IMR-90 (cell line): ENCODE data around the gene ZNF212. TPM values are rescaled to one million over a fixed set of nuclear protein-coding genes. Genes with fewer than 3 reads are reported as not detected.

Source experiments
- ATAC-seq: fragments of 200-7000 bp; cut with Tn5 transposase; 2 replicates; pipeline ENCODE4 v1.9.1; 2020; ENCODE audit warnings: low read depth, mild to moderate bottlenecking, moderate library complexity
- BruUV-seq: library from RNA; stranded (reverse); fragments of 400-500 nt; replicated peaks from 2 replicates; lab custom pipeline; 2021; lab: Mats Ljungman, UMichigan
- CTCF ChIA-PET: fragments of 300-600 bp; formaldehyde crosslinking; extraction: SDS; loops from one replicate; lab custom pipeline; 2021; ENCODE audit warnings: antibody characterized with exemption; lab: Yijun Ruan, JAX
- POLR2A ChIA-PET: fragments of 300-600 bp; sonication (Branson Sonifier 250); formaldehyde crosslinking; loops from one replicate; lab custom pipeline; 2022; ENCODE audit warnings: antibody characterized with exemption; ENCODE audit not compliant: unreplicated experiment; lab: Charles Lee
- DNase-seq: peaks from one replicate; pipeline ENCODE4 v3.0.0; 2013
- H2AFZ ChIP-seq: replicated peaks from 2 replicates; pipeline ENCODE3; 2013; ENCODE audit warnings: low read length, mild to moderate bottlenecking; ENCODE audit not compliant: poor library complexity
- H2AK5ac ChIP-seq: 2 replicates; pipeline ENCODE4 v1.6.1; 2013; ENCODE audit warnings: low read depth, low read length, inconsistent platforms
- H2AK9ac ChIP-seq: replicated peaks from 2 replicates; pipeline ENCODE3; 2013; ENCODE audit warnings: mild to moderate bottlenecking, low read depth, low read length, moderate library complexity; ENCODE audit not compliant: poor library complexity
- H2BK120ac ChIP-seq: 2 replicates; pipeline ENCODE4 v1.6.1; 2013; ENCODE audit warnings: low read depth, low read length, inconsistent platforms
- H2BK15ac ChIP-seq: 3 replicates; pipeline ENCODE4 v1.6.1; 2013; ENCODE audit warnings: low read depth, low read length, inconsistent platforms
- H2BK20ac ChIP-seq: 2 replicates; pipeline ENCODE4 v1.6.1; 2013; ENCODE audit warnings: low read depth, mild to moderate bottlenecking, inconsistent platforms, low read length, moderate library complexity
- H2BK5ac ChIP-seq: 2 replicates; pipeline ENCODE4 v1.6.1; 2013; ENCODE audit warnings: mild to moderate bottlenecking, low read depth, low read length, inconsistent platforms; ENCODE audit not compliant: poor library complexity, severe bottlenecking
- H3K14ac ChIP-seq: replicated peaks from 2 replicates; pipeline ENCODE4 v1.6.1; 2013; ENCODE audit warnings: low read depth, low read length, inconsistent platforms
- H3K18ac ChIP-seq: 2 replicates; pipeline ENCODE4 v1.6.1; 2013; ENCODE audit warnings: low read depth, low read length, control low read depth
- H3K23ac ChIP-seq: 2 replicates; pipeline ENCODE4 v1.6.1; 2013; ENCODE audit warnings: low read depth, low read length, inconsistent platforms
- H3K27ac ChIP-seq: 2 replicates; pipeline ENCODE4 v1.5.1; 2013; ENCODE audit warnings: mild to moderate bottlenecking, control low read depth, low read length; ENCODE audit not compliant: insufficient read depth
- H3K27me3 ChIP-seq: 2 replicates; pipeline ENCODE4 v1.6.1; 2013; ENCODE audit warnings: low read length; ENCODE audit not compliant: control insufficient read depth, insufficient read depth
- H3K36me3 ChIP-seq: 2 replicates; pipeline ENCODE4 v1.6.1; 2013; ENCODE audit warnings: low read length, mixed read lengths; ENCODE audit not compliant: control insufficient read depth, insufficient read depth
- H3K4ac ChIP-seq: 2 replicates; pipeline ENCODE4 v1.6.1; 2013; ENCODE audit warnings: low read depth, low read length, inconsistent platforms
- H3K4me1 ChIP-seq: 2 replicates; pipeline ENCODE4 v1.6.1; 2013; ENCODE audit warnings: low read length, mixed read lengths; ENCODE audit not compliant: control insufficient read depth, insufficient read depth
- H3K4me2 ChIP-seq: 2 replicates; pipeline ENCODE4 v1.6.1; 2013; ENCODE audit warnings: low read depth, mild to moderate bottlenecking, control low read depth, low read length, moderate library complexity
- H3K4me3 ChIP-seq: 2 replicates; pipeline ENCODE4 v1.5.1; 2013; ENCODE audit warnings: low read depth, mild to moderate bottlenecking, control low read depth, low read length, moderate library complexity; ENCODE audit not compliant: insufficient read depth
- H3K56ac ChIP-seq: 2 replicates; pipeline ENCODE4 v1.6.1; 2013; ENCODE audit warnings: low read length, inconsistent platforms; ENCODE audit not compliant: insufficient read depth; ENCODE audit errors: extremely low read depth
- H3K79me1 ChIP-seq, 2 experiments: 2 replicates each; pipeline ENCODE4 v1.6.1; 2013; ENCODE audit warnings: low read length in 2 of 2, inconsistent platforms in 1 of 2, low read depth in 1 of 2
- H3K9ac ChIP-seq: 2 replicates; pipeline ENCODE4 v1.6.1; 2013; ENCODE audit warnings: low read depth, low read length, control low read depth
- H3K9me1 ChIP-seq: 2 replicates; pipeline ENCODE4 v1.6.1; 2013; ENCODE audit warnings: low read length, inconsistent platforms; ENCODE audit not compliant: insufficient read depth
- H3K9me3 ChIP-seq: 2 replicates; pipeline ENCODE4 v1.6.1; 2013; ENCODE audit warnings: low read length; ENCODE audit not compliant: control insufficient read depth, insufficient read depth
- H4K20me1 ChIP-seq: 2 replicates; pipeline ENCODE4 v1.6.1; 2013; ENCODE audit warnings: low read length, inconsistent platforms; ENCODE audit not compliant: insufficient read depth
- H4K5ac ChIP-seq: 2 replicates; pipeline ENCODE4 v1.6.1; 2013; ENCODE audit warnings: mild to moderate bottlenecking, low read depth, low read length, control low read depth
- H4K8ac ChIP-seq, 2 experiments: 2 replicates each; pipeline ENCODE4 v1.6.1; 2013; ENCODE audit warnings: low read depth in 2 of 2, low read length in 2 of 2, control low read depth in 1 of 2, inconsistent platforms in 1 of 2
- H4K91ac ChIP-seq: 2 replicates; pipeline ENCODE4 v1.6.1; 2013; ENCODE audit warnings: low read depth, low read length, inconsistent platforms; ENCODE audit not compliant: insufficient read depth
- BHLHE40 ChIP-seq: fragments of 150-350 bp; IDR thresholded peaks from 2 replicates; pipeline ENCODE4 v1.6.1; 2016; ENCODE audit warnings: mild to moderate bottlenecking, low read depth, low read length
- MAZ ChIP-seq: IDR thresholded peaks from 2 replicates; pipeline ENCODE4 v1.6.1; 2012; ENCODE audit warnings: low read depth, mild to moderate bottlenecking, low read length, improper control_type of control experiment, moderate library complexity, borderline replicate concordance
- NFE2L2 ChIP-seq: fragments of 150-350 bp; IDR thresholded peaks from 2 replicates; pipeline ENCODE4 v1.6.1; 2016; ENCODE audit warnings: low read depth, mild to moderate bottlenecking, low read length
- SMC3 ChIP-seq: fragments of 150-350 bp; IDR thresholded peaks from 2 replicates; pipeline ENCODE4 v1.6.1; 2016; ENCODE audit warnings: low read depth, mild to moderate bottlenecking, antibody characterized with exemption, low read length, moderate library complexity
- WGBS, 2 experiments: methylation state at CpG; one replicate each; pipeline versions ENCODE4 v1.1.5 to v1.1.7; 2013; ENCODE audit warnings: missing lambda C conversion rate in 2 of 2; ENCODE audit not compliant: insufficient read length in 1 of 2; ENCODE audit errors: extremely low coverage in 2 of 2; 5-methylcytosine and 5-hydroxymethylcytosine counted together
- dilution Hi-C: fragments of 300-500 bp; cut with HindIII; formaldehyde crosslinking; loops from one replicate; pipeline ENCODE4 v1.14.3; 2018; ENCODE audit warnings: low sequenced_read_pairs; ENCODE audit not compliant: unreplicated experiment
- in situ Hi-C: fragments of 300-500 bp; cut with MboI; formaldehyde crosslinking; loops from 3 replicates; pipeline ENCODE4 v1.14.3; 2019; ENCODE audit warnings: low sequenced_read_pairs, inconsistent platforms, mixed read lengths
- intact Hi-C: fragments of 100-400 bp; cut with micrococcal nuclease; formaldehyde crosslinking; loops from 2 replicates; pipeline ENCODE4 v1.10.0; 2022
- microRNA-seq, 2 experiments: library from miRNA; stranded (forward) in 1 of 2; unstranded in 1 of 2; fragments of 10-50 nt in 1 of 2; fragments of <30 nt in 1 of 2; gene quantifications in 1 of 2; microRNA quantifications in 1 of 2; one replicate each; pipeline versions ENCODE3 to v1.1.0; 2013 to 2020; ENCODE audit not compliant: insufficient read depth in 1 of 2, insufficient read length in 1 of 2, unreplicated experiment in 1 of 2
- polyA plus RNA-seq, 3 experiments: library from polyadenylated mRNA; depleted of rRNA; stranded (reverse); fragments of >200 nt; gene quantifications; 2 replicates each; pipeline ENCODE4 v1.2.3, GENCODE V29; 2012; ENCODE audit warnings: low replicate concordance in 1 of 3
- small RNA-seq, 5 experiments: library from RNA; depleted of rRNA; stranded (forward); fragments of <200 nt; gene quantifications; one replicate each; pipeline ENCODE3, GENCODE V24; 2012
- total RNA-seq: library from RNA; depleted of rRNA; stranded (reverse); fragments of >200 nt; gene quantifications from 2 replicates; pipeline ENCODE4 v1.2.3, GENCODE V29; 2012; rRNA removed
- TF ChIP-seq, protein P1 (sequence below): fragments of 150-350 bp; IDR thresholded peaks from 2 replicates; pipeline ENCODE4 v1.6.1; 2017; ENCODE audit warnings: mild to moderate bottlenecking, antibody characterized with exemption, low read length, low read depth

ZNF212 gene
- total and polyA plus RNA-seq, 2 of the 4 experiments (the other 2 are of a cell fraction) = 3.8 to 5.1 TPM

DNA sequence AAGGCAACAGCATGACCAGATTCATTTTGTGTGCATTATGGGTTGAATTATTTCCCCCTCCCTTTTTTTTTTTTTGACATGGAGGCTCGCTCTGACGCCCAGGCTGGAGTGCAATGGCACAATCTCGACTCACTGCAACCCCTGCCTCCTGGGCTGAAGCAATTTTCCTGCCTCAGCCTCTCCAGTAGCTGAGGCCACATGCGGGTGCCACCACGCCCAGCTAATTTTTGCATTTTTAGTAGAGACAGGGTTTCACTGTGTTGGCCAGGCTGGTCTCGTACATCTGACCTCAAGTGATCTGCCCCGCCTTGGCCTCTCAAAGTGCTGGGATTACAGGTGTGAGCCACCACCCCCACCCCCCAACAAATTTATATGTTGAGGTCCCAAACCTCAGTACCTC is 64.6 kb downstream of the ZNF212 start:
- H3K18ac ChIP-seq = no peak overlapping the region
- H3K56ac ChIP-seq = no peak overlapping the region
- H4K20me1 ChIP-seq = no peaks in the 10 kb centered on the region
- H2AFZ ChIP-seq = no peak overlapping the region
- no peak overlapping the region for H2AK5ac ChIP-seq
- no peak for ATAC-seq
- H3K9me3 ChIP-seq = no peaks in the 10 kb centered on the region
- ChIA-PET CTCF (no interaction called here), POLR2A (no interaction called here)
- H3K23ac ChIP-seq = no peak overlapping the region
- WGBS, 2 experiments = no CpG with 5 or more reads among the region's 7 CpGs
- no peak overlapping the region for H2BK20ac ChIP-seq
- no peak overlapping the region for H2BK120ac ChIP-seq
- H3K4ac ChIP-seq = no peak overlapping the region
- no peak overlapping the region for H3K4me2 ChIP-seq
- H3K79me1 ChIP-seq = no peaks in the 10 kb centered on the region
- H3K4me3 ChIP-seq = no peak overlapping the region
- no peak overlapping the region for H4K5ac ChIP-seq
- H3K27me3 ChIP-seq = no peaks in the 10 kb centered on the region; the same call in 1 of the 2 replicates
- H4K8ac ChIP-seq = no peak overlapping the region
- no peak for DNase-seq
- H3K27ac ChIP-seq = no peak overlapping the region
- no TSS peak for BruUV-seq
- intact Hi-C loops = no loop called here
- no peaks in the 10 kb centered on the region; the same call in 1 of the 2 replicates for H3K9me1 ChIP-seq
- no peak overlapping the region for H2BK15ac ChIP-seq
- dilution Hi-C loops = no loop called here
- H3K14ac ChIP-seq = no peak overlapping the region
- H2BK5ac ChIP-seq = no peak overlapping the region
- no peak overlapping the region for H3K9ac ChIP-seq
- H3K36me3 ChIP-seq = no peaks in the 10 kb centered on the region
- H4K91ac ChIP-seq = no peak overlapping the region
- in situ Hi-C loops = no loop called here
- no peaks in the 10 kb centered on the region for H3K4me1 ChIP-seq
- H2AK9ac ChIP-seq = no peak overlapping the region
- TF ChIP-seq BHLHE40 = no peak
- no peak for TF ChIP-seq NFE2L2
- TF ChIP-seq MAZ = no peak
- no peak for TF ChIP-seq SMC3
- TF ChIP-seq, protein P1, sequence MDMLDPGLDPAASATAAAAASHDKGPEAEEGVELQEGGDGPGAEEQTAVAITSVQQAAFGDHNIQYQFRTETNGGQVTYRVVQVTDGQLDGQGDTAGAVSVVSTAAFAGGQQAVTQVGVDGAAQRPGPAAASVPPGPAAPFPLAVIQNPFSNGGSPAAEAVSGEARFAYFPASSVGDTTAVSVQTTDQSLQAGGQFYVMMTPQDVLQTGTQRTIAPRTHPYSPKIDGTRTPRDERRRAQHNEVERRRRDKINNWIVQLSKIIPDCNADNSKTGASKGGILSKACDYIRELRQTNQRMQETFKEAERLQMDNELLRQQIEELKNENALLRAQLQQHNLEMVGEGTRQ = no peak

Small RNA genes within 50 kb of the gene (microRNA-seq; reads per million reads assigned to microRNA genes)
- not detected for gene AC004890.1 (ENCODE audit: insufficient read depth, insufficient read length)

Small RNA genes within 50 kb of the gene (small RNA-seq; reads per million reads assigned to genes)
- gene AC004890.1 = 0 reads per million in 5 experiments

Other genes with a start within 250 kb of the ZNF212 start
- 277 and 304 TPM in 2 replicates for gene PDIA4, start 211.1 kb upstream of the ZNF212 start, total RNA-seq
- gene PDIA4, start 211.1 kb upstream of the ZNF212 start, polyA plus RNA-seq (2012; rRNA removed) = 221 and 241 TPM in 2 replicates
- gene ZNF786, start 148.9 kb upstream of the ZNF212 start, total RNA-seq = 5.8 and 7.3 TPM in 2 replicates
- 2.6 and 2.8 TPM in 2 replicates for gene ZNF786, start 148.9 kb upstream of the ZNF212 start, polyA plus RNA-seq (2012; rRNA removed)
- 2.3 and 2.8 TPM in 2 replicates for gene ZNF425, start 113.3 kb upstream of the ZNF212 start, total RNA-seq
- gene ZNF425, start 113.3 kb upstream of the ZNF212 start, polyA plus RNA-seq (2012; rRNA removed) = 1.2 TPM in 2 replicates
- gene ZNF398, start 92.2 kb upstream of the ZNF212 start, total RNA-seq = 7.9 and 9.2 TPM in 2 replicates
- gene ZNF398, start 92.2 kb upstream of the ZNF212 start, polyA plus RNA-seq (2012; rRNA removed) = 5.7 and 6.2 TPM in 2 replicates
- gene ZNF282, start 44.1 kb upstream of the ZNF212 start, total RNA-seq = 6.7 and 7.2 TPM in 2 replicates
- gene ZNF282, start 44.1 kb upstream of the ZNF212 start, polyA plus RNA-seq (2012; rRNA removed) = 11.9 and 13.6 TPM in 2 replicates
- gene ZNF783, start 22.5 kb downstream of the ZNF212 start, total RNA-seq = 2.3 and 2.8 TPM in 2 replicates
- 7.1 and 7.2 TPM in 2 replicates for gene ZNF783, start 22.5 kb downstream of the ZNF212 start, polyA plus RNA-seq (2012; rRNA removed)
- 3.2 and 3.6 TPM in 2 replicates for gene ZNF777, start 221.4 kb downstream of the ZNF212 start, total RNA-seq
- gene ZNF777, start 221.4 kb downstream of the ZNF212 start, polyA plus RNA-seq (2012; rRNA removed) = 6.5 and 7.9 TPM in 2 replicates